H1 (cell line): ENCODE measurements around the gene DUS1L. TPM values are rescaled to one million over a fixed set of nuclear protein-coding genes. Genes with fewer than 3 reads are reported as not detected.

Experiments used
- PHF8 ChIP-seq: fragments of 200-600 bp; sonication (generic); conservative IDR thresholded peaks from 2 replicates; pipeline ENCODE4 v1.7.1; 2012; ENCODE audit warnings: low read depth, mild to moderate bottlenecking, inconsistent platforms, low read length, moderate library complexity
- polyA plus RNA-seq, 7 experiments: library from polyadenylated mRNA; depleted of rRNA in 3 of 7; stranded (reverse) in 5 of 7; unstranded in 2 of 7; fragments of >200 nt in 5 of 7; fragments of 200-250 nt in 2 of 7; gene quantifications; 1 replicate in 5 of 7; 2 replicates in 1 of 7; 4 replicates in 1 of 7; pipeline versions ENCODE4 v1.2.1 to v1.2.3, GENCODE V29; 2011 to 2013; ENCODE audit warnings: missing spikeins in 2 of 7, mixed read lengths in 2 of 7
- total RNA-seq: library from RNA; stranded (reverse); fragmentation: NEBNext Ultra II Directional; extraction: Animal tissue kit (Norgen Biotek cat#: 25700); gene quantifications from 2 replicates; pipeline ENCODE4 v1.2.1, GENCODE V29; 2021

DUS1L gene
- total and polyA plus RNA-seq, 2 of the 8 experiments (the other 6 are each of a cell fraction or from before 2014, with no cell fraction given): 34.5 to 69.1 TPM

DNA sequence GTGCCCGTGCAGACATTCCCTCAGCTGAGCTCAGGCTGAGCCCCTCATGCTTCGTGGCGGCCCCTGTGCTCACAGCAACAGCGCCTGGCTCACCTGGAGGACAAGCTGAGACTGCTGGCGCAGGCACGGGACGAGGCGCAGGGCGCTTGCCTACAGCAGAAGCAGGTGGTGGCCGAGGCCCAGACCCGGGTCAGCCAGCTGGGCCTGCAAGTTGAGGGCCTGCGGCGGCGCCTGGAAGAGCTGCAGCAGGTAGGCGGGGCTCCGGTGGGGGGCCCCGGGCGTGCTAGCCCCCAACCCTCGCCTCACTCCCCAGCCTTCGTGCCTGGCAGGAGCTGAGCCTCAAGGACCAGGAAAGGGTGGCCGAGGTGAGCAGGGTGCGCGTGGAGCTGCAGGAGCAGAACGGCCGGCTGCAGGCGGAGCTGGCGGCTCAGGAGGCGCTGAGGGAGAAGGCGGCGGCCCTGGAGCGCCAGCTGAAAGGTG is 35.6 kb downstream of the DUS1L start (continued):
- no peak for TF ChIP-seq PHF8
- TF ChIP-seq, all 59 proteins: peak for 0
